ACHN (cell line): Measurements from ENCODE around the gene ZNF775.

Experiments
- DNase-seq: peaks from one replicate; pipeline ENCODE4 v3.0.0-alpha.2; 2015
- in situ Hi-C: cut with HindIII; loops from 2 replicates; pipeline ENCODE4 v1.10.0; 2017; ENCODE audit warnings: low sequenced_read_pairs, low pct_ligation_motif_present, low pct_unique_long_range_greater_than_20kb

ZNF775 gene

DNA sequence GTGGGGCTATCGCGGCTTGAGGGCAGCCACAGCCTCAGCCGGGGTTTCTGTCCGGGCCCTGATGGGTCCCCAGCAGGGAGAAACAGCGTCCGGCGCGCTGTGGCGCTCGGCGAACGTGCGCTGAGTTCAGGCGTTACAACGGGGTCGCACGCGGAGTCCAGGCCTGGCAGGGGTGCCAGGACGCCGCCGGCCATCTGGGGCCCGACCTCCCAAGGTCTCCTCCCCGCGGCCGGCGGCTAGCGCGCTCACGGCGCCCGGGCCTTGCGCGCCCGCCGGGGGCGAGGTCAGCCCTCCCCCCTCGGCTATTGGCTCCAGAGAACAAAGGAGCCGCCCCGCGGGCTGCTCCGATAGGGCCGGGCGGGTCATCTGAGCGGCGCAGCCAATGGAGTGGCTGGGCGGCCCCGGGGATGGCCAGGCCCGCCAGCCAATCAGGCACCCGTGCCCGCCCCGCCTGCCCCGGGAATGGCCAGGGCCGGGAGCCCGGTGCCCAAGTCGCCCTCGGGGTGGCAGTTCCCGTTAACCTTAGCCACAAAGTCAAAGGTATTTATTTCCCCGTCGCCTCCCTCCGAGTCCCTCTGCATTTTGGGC is at the start of gene ZNF775:
ZNF775 (plus strand) TSS at position 478 of the 588 bp plus-strand sequence. CDS start 9,141 bp downstream, outside the sequence.
- in situ Hi-C loops = no loop called here
- DNase-seq = peak; percentile 99

DNA sequence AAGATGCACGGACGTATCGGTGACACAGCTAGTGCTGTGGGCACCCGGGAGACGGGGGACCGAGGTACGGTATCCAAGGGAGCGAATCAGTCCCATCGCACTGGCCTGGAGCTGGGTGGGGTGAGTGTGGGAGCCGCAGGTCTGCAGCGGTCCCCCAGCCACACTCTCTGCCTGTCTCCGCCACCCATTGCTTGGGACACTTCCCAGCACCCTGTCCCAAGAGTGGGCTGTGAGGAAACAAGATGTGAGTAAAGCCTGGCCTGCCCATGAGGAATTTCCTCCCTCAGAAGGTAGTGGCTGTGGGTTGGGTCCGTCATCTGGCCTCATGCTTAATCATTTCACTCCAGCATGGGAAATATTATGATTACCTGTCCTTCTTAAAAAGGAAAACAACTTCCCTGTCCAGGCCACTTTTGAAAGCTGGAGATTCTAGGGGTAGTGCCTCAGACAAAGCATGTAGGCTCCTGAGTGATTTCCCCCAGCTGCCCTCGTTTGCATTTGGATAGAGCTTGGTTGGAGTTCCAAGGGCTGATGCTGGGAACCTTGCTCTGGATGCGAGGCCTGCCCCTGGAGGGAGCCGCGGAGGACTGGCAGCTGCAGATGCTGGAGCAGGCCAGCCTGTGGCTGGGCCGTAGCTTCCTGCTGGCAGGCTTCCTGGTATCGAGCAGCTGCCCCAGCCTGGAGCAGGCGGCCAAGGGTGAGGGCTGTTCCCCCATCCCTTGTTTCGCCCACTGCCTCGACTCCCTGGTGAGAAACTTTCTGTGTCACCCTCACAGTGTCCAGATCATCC is 49.6 kb upstream of the ZNF775 start:
- DNase-seq = no peak
- in situ Hi-C loops = no loop called here

DNA sequence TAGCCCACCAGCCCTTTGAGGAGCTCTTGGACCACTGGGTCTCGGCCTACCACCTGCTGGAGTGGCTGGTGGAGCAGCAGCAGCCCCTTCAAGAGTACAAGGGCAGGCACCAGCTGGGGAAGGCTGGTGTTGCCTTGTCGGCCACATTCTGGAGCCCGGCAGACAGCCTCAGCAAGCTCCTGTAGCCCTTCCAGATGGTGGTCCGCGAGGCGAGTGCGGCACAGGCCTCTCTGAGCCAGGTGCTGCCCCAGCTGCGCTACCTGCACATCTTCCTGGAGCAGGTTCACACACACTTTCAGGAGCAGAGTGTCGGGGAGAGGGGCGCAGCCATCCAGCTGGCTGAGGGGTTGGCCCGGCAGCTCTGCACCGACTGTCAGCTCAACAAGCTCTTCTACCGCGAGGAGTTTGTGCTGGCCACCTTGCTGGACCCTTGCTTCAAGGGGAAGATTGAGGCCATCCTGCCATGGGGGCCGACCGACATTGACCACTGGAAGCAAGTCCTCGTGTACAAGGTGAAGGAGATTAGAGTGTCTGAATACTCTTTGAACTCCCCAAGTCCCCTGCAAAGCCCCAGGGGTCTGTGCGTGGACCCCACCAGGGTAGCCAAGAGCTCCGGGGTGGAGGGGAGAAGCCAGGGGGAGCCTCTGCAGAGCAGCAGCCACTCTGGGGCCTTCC is 48.8 kb upstream of the ZNF775 start:
- no peak for DNase-seq
- in situ Hi-C loops = no loop called here

DNA sequence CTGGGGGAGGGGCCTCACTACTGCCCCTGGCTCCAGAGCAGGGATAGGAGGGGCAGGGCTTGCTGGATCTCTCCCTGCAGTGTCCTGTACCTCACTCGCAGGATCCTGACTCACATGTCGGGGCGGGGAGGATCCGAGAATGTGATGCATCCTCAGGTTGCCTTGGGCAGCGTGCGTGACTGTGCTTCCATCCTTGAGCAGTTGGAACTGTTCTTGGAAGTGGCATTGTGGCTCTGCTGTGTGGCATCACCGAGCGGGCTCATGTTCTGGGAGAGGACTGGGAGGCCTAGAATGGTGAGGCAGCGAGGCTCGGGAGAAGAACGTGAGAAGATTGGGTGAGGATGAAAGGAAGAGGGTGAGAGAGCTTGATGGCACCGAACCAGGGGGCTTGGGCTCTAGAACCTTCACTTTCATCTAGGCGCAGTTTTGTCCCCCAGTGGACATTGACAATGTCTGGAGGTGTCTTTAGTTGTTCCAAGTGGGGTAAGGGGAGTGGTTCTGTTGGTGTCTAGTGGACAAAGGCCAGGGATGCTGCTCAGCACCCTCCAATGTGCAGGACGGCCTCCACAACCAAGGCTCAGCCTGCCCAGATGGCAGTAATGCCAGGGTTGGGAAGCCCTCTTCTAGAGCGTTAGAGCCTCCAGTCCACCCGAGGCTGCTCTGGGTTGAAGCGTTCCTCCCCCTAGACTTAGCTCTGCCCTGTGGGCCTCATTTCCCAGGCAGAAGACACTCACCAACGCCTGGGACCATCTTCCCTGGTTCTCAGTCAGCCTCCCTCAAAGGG is 46.1 kb upstream of the ZNF775 start:
- DNase-seq = no peak
- in situ Hi-C loops = no loop called here

DNA sequence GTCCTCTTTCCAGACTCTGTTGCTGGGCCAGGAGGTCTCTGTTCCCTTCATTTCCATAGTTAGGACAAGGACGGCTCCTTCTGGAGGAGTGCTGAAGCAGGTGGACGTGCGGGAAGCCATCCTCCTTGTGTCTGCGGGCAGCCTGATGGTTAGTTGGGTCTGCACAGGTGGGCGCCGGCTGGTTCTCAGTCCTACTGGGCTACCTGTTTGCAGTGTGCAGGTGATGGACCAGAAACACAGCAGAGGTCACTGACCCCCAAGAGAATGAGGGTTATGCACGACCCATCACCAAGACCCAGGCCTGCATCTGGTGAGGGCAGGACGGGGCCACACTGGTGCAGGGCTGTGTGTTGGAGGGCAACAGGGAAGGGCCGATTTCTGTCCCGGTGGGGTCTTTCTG is 45.5 kb upstream of the ZNF775 start:
- DNase-seq = no peak
- in situ Hi-C loops = no loop called here

DNA sequence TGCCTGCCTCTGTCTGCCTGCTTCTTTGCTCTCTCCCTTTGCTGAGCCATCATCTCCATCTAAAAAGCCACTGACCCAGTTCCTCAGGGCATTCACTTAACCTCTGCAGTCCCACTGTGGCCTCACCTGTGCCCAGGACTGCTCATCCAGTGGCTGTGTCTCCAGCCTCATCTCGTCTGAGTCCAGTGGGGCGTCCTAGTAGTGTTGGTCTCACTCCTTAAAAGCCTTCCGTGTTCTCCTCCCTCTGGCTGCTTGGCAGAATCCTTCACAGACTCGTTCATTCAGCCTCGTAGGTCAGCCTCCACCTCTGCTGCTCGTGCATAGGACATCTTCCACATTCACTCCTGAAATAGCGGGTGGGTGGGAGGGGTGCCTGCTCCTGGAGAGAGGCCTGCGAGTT is 45.0 kb upstream of the ZNF775 start:
- DNase-seq = no peak
- in situ Hi-C loops = no loop called here

DNA sequence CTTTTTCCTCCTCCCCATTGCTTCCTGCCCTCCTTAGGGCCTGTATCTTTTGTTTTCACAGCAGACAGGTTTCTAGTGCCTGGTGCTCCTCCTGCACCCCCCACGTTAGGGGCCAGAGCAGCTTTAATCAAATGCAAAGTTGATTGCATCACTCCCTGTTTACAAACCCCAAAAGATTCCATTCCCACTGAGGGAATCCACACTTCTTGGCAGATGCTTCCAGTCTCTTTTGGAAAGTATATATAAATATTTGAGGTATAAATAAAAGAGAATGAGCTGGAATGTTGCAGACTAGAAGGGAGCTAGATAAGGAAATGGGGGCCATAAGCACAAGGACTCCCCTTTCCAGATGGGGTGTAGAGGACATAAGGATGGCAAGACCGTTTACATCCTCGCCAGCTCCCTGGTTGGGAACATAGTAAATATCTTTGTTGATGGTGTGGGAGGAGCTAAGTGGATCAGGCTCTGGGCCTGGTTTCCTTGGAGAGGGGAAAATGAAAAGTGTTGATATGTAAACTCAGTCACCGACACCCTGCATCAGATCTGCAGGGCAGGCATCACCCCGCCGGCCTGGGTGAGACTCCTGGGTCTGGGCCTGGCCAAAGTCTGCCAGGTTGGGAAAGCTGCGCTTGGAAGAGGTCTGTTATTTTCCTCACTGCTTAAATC is 43.9 kb upstream of the ZNF775 start:
- no peak for DNase-seq
- in situ Hi-C loops = no loop called here

DNA sequence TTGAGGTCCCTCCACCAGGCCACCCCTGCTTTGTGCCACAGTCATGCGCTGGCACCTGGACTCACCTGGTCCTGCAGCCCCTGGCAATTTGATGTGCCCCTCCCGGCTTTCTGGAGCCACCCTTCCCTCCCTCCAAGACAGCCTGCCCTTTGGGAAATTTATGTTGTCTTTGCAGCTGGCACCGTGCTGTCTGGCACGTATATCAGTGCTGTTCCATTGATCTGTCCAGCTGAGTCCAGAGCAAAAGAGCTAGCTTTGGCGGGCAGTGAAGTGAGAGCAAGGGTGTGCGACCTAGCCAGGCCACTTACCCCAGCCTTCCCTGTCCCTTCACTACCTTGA is 43.4 kb upstream of the ZNF775 start:
- in situ Hi-C loops = no loop called here
- DNase-seq = no peak

DNA sequence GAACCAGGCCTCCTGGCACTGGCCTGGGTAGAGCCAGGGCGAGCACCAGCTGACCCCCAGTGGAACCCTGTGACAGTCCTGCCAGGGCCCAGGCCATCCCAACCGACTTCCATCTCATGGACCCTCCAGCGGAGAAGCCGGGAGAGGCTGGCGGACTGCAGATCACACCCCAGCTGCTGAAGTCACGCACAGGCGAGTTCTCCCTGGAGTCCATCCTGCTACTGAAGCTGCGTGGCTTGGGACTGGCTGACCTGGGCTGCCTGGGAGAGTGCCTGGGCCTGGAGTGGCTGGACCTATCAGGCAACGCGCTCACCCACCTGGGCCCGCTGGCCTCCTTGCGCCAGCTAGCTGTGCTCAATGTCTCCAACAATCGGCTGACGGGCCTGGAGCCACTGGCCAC is 42.4 kb upstream of the ZNF775 start:
- DNase-seq = no peak
- in situ Hi-C loops = no loop called here

DNA sequence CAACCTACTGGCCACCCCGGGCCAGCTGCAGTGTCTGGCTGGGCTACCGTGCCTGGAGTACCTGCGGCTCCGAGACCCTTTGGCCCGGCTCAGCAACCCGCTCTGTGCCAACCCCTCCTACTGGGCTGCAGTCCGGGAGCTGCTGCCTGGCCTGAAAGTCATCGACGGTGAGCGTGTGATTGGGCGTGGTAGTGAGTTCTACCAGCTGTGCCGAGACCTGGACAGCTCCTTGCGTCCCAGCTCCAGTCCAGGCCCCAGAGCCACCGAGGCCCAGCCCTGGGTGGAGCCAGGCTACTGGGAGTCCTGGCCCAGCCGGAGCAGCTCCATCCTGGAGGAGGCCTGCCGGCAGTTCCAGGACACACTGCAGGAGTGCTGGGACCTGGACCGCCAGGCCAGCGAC is 42.0 kb upstream of the ZNF775 start:
- in situ Hi-C loops = no loop called here
- no peak for DNase-seq

DNA sequence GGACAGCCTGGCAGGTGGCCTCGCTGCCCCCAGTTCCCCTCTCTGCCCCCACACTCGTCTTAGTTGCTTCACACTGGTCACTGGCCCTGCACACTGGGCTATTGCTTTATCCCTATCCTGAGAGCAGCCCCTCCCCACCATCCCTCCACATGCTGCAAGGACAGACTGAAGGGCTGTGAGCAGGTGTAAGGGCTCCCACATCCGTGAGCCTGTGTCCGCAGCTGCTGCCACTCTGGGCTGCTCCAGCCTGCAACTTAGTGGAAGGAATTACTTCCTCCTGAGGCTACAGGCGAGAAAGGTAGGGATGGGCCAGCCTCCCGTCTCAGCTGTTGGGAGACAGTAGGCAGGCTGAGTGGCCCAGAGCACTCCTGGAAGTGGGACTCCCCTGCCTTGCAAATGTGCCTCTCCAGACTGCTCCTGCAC is 41.5 kb upstream of the ZNF775 start:
- in situ Hi-C loops = no loop called here

DNA sequence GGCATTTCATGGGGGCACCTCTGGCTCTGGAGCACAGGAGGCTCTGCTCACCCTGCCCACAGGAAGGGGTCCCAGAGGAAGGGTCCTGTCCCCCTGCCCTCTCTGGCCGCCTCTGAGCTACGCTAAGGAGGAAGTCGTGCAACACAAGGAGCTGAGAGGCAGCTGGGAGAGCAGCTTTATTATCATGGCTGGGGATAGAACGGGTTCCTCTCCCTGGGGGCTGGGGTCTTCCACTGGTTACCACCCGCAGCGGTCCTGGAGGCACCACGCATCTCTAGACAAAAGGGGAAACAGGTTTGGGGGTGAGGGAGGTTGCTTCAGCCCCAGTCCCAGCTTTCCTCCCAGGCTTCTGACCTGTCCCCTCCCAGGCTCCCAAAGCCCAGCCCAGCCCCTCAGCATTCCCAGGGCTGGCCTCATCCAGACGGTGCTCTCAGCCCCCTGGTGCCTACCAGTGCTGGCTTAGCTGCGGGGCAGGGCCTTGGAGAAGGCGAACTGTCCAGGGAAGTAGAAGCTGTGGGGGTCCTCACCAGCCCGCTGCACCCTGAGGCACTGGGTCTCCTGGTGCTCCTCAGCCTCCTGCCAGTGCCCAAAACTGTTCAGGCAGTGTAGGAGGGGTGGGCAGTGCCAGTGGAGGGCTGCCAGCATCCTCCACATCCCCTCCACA is 40.8 kb upstream of the ZNF775 start:
- in situ Hi-C loops = no loop called here

More for the DNA sequence above, 41.5 kb upstream of the ZNF775 start:
- no peak for DNase-seq

DNA sequence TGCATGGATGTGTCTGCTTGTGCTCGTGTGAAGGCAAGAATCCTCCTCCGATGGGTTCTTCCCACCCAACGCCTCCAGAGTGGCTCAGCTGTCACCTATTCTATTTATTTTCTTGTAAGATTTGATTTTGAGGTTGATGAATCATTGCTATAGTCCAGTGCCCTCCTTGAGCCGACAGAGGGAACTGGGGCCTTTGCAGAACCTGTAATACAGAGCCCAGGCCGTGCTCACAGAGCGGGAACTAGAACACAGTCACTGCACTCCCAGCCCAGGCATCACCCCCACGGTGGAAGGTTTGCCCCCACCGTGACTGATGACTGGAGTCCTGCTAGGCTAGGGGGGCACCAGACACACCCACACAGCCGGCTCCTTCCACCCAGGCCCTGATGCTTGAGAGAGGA is 39.7 kb upstream of the ZNF775 start:
- in situ Hi-C loops = no loop called here

More for the DNA sequence above, 40.8 kb upstream of the ZNF775 start:
- DNase-seq = no peak

DNA sequence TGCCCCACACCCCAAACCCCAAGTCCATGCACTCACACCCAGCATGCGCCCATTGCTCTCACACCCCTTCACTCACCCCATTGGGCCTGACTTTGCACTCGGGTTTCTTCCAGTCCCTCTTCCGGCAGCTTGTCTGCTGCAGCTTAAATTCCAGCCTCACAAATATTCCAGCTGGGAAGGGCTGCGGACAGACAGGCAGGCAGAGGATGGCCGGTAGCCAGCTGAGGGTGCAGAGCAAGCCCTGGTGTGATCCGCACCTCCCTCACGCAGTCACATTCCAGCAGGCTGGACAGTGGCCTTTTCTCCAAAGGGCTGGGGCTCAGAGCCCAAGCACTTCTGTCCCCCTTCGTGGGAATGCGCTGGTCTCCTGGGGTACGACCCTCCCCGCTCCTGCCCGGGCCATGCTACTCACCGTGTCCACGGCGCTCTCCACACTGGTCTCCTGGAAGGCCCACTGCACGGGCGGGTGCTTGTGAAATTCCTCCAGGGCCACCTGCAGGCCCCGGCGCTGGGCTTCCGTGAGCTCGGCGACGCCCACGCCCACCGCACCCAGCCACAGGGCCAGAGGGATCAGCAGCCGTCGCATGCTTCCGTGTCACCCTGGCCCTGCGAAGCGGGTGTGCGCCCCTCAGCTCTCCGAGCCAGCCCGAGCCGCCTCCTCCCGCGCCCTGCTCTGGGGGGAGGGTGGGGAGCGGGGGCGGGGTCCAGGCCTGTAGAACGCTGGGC is 38.9 kb upstream of the ZNF775 start:
- DNase-seq = peak; percentile 74
- in situ Hi-C loops = no loop called here

More for the DNA sequence above, 39.7 kb upstream of the ZNF775 start:
- peak; percentile 92 for DNase-seq

DNA sequence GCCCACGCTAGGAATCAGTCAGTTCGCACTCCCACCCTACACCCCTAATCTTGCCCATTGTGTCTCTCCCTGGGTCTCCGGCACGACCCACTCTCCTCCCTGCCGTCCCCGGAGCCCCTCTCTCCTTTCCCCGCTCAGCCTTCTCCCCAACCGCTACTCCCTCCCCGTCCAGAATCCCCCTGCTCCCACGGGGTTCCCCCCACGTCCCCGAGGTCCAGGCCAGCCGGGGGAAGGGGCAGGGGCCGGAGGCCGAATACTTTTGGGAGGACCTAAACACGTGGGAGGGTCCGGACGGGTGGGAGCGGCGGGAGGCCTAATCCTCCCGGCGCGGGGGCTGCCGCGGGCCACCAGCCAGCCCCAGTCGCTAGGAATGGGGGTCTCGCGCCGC is 38.3 kb upstream of the ZNF775 start:
- in situ Hi-C loops = no loop called here

DNA sequence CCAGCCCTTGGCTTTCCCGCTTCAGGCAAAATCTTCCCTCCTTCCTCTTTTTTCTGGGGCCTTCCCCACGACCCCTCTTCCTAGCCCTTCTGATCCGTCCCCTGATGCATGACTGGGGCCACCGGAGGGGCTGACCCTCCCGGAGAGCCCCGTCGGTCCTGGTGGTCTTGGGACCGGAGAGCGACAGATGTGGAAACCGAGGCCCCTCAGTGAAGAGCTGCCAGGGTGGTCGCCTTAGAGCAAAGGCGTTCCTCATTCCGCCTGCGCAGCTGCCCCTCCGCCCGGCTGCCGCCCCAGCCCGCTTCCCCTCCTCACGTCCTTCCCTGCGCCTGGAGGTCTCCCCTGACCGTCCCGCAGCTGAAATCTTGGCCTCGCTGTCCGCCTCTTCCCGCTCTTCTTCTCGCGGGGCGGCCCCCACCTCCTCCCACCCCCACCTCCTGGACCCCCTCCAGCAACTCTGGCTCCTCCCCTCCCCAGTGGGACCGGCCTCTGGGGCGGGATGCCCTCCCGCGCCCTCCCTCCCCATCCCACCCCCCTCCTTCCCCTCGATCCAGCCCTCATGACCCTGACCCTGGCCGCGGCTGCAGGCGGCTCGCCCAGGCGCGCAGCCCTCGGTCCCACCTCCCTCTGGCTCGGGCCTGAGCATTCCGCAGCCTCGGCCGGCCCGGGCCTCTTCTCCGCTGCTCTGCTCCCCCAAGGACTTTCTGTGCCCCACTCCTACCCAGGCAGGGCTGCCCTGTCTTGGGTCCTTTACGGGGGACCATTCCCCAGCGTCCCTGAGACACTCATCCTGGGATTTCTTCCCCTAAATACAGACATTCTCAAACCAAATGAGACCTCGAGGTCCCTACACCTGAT is 37.6 kb upstream of the ZNF775 start, which contains the start of gene RARRES2:
RARRES2 (minus strand) TSS at position 367 of the 858 bp plus-strand sequence. CDS start 1,020 bp downstream, outside the sequence.
- in situ Hi-C loops = no loop called here
- DNase-seq = peak; percentile 89

More for the DNA sequence above, 38.3 kb upstream of the ZNF775 start:
- no peak for DNase-seq

DNA sequence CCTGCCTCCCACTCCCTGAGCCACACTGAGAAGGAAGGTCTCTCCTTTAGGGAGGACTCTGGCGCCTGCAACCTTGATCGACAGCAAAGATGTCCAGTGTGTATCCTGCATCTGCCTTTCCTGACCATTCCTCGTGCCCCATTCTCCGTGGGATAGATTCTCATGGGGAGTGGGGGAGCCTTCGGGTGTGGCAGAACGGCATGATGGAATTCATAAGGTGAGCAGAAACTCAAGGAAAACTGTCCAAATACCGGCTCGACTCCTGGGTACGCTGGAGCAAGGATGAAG is 37.1 kb upstream of the ZNF775 start:
- DNase-seq = no peak
- in situ Hi-C loops = no loop called here
